Stimulated activated CD4-positive, alpha-beta T cell treated with anti-CD3 and anti-CD28 coated beads, Interleukin-1b, Interleukin-23, amount 100 ng/mL, for 48 hours (primary cell): ENCODE results near the gene STK24.

Experiments
- DNase-seq: peaks from one replicate; pipeline ENCODE4 v3.0.0-alpha.2; 2020

Gene STK24

GRCh38 chr13:98486412-98486811, 90.5 kb downstream of the STK24 start:
- DNase-seq = no peak

- DNase-seq = no peak
Observed at GRCh38 chr13:98485561-98485960, 91.3 kb downstream of the STK24 start.

GRCh38 chr13:98484289-98485219, 92.4 kb downstream of the STK24 start:
- DNase-seq = peak; percentile 85

- no peak for DNase-seq
Observed at GRCh38 chr13:98483601-98484288, 93.2 kb downstream of the STK24 start.

DNA sequence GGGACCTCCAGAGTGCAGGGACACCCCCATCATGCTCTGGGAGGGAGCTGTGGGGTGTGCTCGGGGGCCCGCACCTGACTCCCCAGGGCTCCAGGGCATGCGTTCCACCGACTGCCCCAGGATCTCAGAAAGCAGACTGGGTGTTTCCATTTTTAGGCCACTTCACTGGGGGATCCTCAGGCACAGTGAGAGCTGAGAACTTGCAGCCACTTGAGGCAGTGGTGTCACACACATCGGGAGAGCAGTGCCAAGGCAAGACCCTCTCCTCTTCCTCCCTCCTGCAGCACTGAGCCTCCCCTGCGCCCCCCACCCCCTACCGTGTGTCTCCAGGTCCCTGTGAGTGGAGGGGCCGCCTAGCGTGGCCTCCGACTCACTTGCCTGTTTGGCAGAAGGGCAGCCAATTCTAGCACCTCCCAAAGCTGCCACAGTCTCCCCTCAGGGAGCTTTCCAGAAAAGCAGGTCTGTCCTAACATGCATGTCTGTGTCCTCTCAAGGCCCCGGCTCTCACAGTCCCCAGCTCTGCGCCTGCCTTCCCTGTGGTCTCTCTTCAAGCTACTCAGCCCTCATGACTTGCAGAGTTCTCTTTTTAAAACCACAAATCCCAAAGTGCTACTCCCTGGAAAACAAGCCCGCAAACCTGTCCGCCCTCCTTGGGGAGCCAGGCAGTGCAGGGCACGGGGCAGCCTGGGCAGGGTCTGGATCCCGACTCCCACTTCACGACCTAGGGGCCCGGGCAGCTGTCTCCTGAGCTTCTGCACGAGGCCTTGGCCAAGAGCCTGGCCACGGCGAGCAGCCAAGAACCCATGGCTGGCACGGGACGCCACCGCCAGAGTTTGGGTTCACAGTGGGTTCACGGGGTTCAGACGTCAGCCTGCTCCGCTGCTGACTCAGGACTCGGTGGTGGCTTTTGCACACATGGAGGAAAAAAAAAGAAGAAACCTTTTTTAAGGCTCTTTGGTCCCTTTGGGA, 94.1 kb downstream of the STK24 start:
- no peak for DNase-seq

GRCh38 chr13:98480915-98481877, 95.7 kb downstream of the STK24 start:
- peak; percentile 72 for DNase-seq

GRCh38 chr13:98479496-98480003, 97.4 kb downstream of the STK24 start:
- DNase-seq = no peak

- peak; percentile 32 for DNase-seq
Observed at GRCh38 chr13:98478189-98479129, 98.4 kb downstream of the STK24 start.

DNA sequence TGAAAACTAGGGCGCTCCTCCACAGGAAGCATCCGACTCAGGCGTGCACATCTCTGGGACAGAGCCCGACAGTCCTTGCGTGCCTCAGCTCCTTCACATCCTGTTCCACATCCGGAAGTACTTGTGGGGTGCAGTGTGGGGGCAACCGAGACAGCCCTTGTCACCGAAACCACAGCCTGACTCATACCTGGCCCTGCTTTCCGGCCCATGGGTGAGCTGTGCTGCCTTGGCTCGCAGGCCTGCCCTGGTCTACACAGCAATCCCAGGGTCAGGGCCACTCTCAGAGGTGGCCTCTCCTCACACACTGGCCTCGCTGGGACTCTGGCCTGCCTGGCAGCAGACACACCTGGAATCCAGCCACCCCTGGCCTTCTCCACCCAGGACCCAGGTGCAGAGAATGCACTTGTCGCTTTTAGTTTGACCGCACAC, 100.4 kb downstream of the STK24 start:
- DNase-seq = peak; percentile 92

- peak; percentile 63 for DNase-seq
Observed at GRCh38 chr13:98476106-98476505, 100.8 kb downstream of the STK24 start.

- no peak for DNase-seq
Observed at GRCh38 chr13:98475522-98475921, 101.4 kb downstream of the STK24 start.

DNA sequence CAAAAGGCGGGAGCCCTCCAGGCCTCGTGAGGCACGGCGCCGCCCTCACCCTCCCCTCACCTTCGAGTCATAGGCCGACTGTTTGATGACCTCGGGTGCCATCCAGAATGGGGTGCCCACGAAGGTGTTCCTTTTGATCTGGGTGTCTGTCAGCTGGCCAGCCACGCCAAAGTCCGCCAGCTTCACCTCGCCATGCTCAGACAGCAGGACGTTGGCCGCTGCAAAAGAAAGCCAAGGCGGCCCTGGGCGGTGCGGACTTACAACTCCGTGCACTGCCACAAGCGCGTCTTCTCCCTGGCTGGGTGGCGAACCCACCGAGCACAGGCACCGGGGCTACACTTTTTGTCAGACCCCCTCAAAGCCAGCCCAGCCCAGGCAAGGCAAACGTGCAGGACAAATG, 102.1 kb downstream of the STK24 start:
- DNase-seq = no peak

GRCh38 chr13:98474292-98474691, 102.6 kb downstream of the STK24 start:
- no peak for DNase-seq

GRCh38 chr13:98473788-98474144, 103.1 kb downstream of the STK24 start:
- no peak for DNase-seq

DNA sequence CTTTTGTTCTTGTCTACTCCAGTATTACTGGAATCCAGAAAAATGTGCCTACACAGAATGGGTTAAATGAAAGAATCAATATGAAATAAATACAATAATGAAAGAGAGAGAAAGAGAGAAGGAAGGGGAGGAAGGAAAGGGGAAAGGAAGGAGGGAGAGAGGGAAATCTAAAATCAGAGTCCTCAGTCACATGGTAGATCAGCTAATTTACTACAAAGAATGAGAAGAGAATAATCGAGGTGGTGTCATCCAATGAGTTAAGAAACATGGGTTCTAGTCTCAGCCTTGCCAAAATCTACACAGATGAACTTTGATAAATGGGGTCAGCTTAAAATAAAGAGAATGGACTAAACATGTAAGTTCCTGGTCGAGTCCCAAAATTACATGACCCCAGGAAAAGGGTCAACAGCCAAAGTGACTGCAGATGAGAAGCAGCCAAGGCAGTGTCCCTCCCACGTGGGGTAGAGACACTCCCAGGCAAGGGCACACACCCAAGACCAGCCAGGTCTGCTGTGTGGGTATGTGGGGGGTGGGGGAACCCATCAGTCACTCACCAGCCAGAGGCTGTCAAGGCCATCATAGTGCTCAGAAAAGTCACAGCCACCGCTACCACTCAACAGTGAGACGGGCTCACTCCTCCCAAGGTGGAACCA, 103.6 kb downstream of the STK24 start:
- DNase-seq = no peak

GRCh38 chr13:98471934-98472333, 105.0 kb downstream of the STK24 start:
- DNase-seq = no peak

- no peak for DNase-seq
Observed at GRCh38 chr13:98470920-98471319, 106.0 kb downstream of the STK24 start.

- no peak for DNase-seq
Observed at GRCh38 chr13:98468929-98469328, 108.0 kb downstream of the STK24 start.

DNA sequence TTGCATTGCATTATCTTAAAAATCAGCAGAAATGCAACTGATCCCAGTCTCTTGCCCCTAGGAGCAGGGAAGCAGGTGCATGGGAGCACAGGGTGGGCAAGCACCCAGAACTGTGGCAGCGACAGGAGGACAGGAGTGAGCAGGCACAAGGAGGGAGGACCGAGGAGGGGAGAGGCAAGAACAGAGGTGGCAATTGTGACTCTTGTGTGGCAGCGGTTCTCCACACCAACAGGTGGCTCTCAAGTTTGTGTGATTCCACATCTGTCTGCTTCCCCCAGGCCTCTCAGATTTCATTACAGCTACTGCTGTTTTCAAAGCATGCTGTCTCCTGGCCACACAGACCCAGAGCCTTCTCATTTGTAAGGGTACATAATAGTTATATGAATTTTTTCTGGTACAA, 108.5 kb downstream of the STK24 start:
- no peak for DNase-seq
